Stimulated activated CD8-positive, alpha-beta memory T cell treated with anti-CD3 and anti-CD28 coated beads, Interleukin-4, amount 100 ng/mL, for 48 hours (primary cell): Measurements from ENCODE around the gene RBM45.
"Not testable (repeated sequence)": the region's sequence is repeated elsewhere in the genome, so short reads cannot be mapped to it uniquely, and the experiment has no call there.

Source experiments
- DNase-seq: peaks from one replicate; pipeline ENCODE4 v3.0.0-alpha.2; 2020

Gene RBM45

GRCh38 chr2:178112202-178113152 is at the start of gene RBM45:
RBM45 (plus strand) TSS chr2:178112437; CDS start chr2:178112547, 110 bp downstream.
- DNase-seq, result peak; percentile 91

- no peak for DNase-seq
These were observed 45.9 kb upstream of the RBM45 start for GRCh38 chr2:178066324-178066723.

GRCh38 chr2:178066890-178067669 is 45.2 kb upstream of the RBM45 start:
- DNase-seq, result no peak

DNA sequence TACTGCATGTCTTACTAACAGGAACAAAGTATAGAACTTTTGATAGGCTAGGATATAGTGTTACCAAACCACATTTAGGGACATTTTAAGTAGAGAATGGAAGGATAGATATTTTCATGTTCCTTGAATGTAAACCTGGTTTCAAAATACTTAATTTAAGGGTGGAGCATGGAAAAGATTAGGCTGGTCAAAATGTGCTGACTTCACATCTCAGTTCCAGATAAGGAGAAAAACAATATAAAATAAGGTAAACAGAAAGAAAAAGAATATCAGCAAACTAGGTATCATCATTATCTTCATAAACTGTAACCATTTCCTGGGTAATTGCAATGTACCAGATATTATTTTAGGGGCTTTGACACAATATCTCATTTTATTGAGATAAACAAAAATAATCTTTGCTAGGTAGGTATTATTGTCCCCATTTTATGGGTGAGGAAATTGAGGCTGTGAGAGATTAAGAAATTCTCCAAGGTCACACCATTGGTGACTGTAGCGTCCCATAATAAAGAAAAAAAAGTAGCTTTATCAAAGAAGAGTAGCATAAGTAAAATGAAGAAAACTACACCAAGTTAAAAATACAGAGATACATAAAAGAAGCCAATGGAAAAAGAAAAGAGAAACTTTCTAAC is 43.3 kb upstream of the RBM45 start:
- DNase-seq, result no peak

- no peak for DNase-seq
These were observed 42.7 kb upstream of the RBM45 start for GRCh38 chr2:178069551-178069950.

DNA sequence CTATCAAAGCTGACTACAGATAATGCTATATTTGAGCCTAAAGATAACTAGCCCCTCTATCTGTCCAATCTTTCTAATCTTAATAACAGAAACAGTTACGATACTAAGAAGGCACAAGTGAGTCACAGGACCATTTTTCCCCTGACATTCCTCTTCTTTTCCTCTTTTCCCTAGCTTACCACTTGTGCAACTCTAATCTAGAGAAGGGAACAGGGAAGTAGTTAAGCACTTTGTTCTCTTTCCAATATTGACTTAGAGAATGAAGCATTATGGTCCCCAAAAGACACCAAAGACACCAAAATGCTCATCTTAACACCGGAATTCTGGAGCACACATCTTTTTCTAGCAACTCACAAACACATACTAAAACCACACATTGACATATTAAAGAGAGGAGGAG is 41.4 kb upstream of the RBM45 start:
- no peak for DNase-seq

- no peak for DNase-seq
These were observed 40.2 kb upstream of the RBM45 start for GRCh38 chr2:178072000-178072382.

DNA sequence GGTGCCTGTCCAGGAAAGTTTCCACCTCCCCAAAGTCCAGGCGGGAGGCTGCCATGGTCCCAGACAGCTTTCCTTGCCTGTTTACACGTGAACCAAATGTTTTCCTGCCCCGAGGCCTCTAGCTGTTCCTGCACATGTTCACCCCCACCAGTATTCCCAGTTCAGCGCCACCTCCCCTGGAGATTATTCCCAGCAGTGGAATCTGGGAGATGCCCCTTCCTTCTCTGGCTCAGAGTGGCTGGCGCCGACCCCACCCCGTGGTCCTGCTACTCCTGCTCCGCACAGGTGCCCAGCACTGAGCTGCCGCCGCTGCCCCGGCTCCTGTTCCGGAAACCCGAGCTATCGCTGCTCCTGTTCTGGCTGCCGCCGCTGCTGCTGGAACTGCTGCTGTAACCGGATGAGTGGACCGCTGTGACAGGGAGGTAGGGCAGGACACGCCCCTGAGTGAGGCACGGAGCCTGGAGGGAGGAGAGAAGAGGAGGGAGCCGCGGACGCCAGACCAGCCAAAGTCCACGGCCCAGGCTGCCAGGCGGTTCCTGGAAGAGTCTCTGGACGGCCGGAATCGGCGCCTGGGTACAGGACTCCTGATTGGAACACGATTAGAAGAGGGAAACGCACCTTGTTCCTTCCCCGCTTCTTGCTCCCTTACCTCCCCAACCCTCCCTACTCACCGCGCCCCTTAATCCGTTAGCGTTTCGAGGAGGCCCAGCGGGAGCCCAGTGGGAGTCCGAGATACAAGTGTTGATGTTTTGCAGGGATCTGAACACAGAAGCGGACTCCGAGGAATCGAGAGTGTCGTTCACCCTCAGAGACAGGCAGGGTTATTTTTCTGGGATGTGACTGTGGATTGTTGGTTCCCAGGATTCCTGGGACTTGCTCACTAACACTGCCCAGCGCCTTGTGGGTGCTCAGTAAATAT is 39.6 kb upstream of the RBM45 start, which contains the start of gene PDE11A:
Gene PDE11A, minus strand, starts transcription at position 395 of the 919 bp plus-strand sequence. Its CDS starts 340 bp downstream, at position 55.
- peak; percentile 65 for DNase-seq

GRCh38 chr2:178074123-178075005 is 37.9 kb upstream of the RBM45 start:
- DNase-seq, result no peak

DNA sequence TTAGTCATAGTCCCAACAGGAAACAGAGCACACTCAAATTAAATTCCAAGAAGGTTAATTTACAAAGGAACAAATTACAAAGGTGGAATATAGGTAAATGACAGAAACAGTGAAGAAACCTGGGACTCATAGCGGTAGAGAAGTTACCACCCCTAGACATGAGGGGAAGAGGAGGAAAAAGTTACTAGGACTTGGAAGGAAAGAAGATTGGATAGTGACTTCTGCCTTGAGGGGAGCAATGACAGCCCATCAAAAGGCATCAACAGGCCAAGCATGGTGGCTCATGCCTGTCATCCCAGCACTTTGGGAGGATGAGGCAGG is 37.3 kb upstream of the RBM45 start:
- DNase-seq, result no peak

GRCh38 chr2:178076130-178076529 is 36.1 kb upstream of the RBM45 start:
- DNase-seq, result no peak

- not testable (repeated sequence) for DNase-seq
These were observed 33.0 kb upstream of the RBM45 start for GRCh38 chr2:178079279-178079678.

DNA sequence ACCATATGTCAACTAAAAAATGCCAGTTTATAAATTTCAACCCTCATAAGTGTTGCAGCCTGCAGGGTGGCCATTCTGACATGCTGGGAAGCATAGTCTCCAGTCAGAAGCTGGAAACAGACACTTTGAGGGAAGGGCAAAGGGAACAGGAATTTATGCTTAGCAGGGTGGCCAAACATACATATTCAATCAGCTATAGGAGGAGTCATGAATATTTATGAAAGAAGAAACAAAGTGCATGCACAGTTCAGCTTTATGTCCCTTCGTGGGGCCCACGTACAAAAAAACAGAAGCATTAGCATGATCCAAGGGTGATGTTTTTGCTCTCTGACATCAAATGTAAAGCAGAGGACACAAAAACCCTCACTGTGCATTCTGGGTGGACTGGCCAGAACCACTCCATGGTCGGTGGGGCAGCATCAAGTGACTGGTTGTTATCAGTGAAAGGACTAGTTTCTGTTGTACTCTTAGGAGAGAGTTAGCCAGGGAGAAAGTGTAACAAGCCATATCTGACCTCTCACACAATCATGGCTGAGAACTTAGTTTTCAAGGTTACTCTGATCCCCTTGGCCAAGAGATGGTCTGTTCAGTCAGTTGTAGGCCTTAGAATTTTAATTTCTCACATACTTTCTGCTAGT is 29.7 kb upstream of the RBM45 start:
- no peak for DNase-seq

- DNase-seq, result no peak
These were observed 28.0 kb upstream of the RBM45 start for GRCh38 chr2:178084273-178084672.

DNA sequence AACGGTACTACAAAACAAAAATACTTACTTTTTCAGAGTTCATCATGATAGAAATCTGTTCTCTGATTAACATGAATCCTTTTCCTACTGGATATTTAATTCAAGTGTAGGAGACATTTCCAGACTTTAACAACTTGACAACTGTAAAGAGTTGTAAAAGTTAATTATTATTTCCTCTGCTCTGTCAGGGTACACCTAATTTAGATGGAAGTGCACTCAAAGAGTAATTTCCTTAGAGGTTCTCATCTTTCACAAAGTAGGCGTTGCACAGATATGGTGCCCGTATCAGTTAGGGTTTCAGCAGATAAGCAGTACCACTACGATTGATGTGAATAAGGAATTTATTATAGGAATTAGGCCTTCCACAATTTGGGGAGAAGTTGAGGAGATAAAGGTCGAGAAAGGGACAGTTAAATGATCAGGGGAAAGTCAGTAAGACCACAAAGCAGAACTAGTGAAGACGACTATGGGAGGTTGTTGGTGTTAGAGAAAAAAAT is 23.4 kb upstream of the RBM45 start:
- no peak for DNase-seq

DNA sequence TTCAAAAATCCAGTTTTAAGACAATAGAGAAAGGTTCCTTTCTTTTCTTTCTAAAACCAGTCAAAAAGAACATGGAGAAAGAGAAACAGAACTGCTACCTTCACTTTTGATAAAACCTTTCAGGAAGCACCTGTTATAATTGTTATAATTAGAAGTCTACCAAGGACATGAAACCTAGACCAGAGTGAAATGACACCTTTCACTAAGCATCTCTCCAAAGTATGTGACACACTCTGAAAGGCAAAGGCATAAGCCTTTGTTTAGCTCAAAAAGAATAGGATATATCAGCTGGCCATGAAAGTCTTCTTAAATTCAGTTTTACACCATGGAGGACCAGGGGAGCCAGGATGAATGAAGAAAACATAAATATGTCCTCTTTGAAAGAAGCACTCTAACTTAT is 18.8 kb upstream of the RBM45 start:
- no peak for DNase-seq

GRCh38 chr2:178101321-178102079 is 10.7 kb upstream of the RBM45 start:
- DNase-seq, result no peak

DNA sequence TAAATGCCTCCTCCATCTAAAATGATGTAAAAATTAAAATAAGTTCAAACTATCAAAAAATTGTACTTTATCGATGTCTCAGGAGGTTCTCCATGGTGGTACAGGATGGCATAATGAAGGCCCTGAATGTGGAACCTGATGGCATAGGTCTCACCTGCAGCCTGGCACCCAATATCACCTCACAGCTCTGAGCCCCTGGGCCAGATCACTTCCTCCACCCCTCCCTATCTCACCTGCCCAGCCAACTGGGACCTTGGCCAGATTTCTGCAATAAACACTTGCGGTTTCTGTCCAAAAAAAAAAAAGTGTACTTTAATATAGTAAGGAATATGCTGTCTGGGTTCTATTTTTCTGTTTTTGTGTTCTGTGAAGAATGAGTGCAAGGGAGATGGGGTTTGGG is 6.7 kb upstream of the RBM45 start:
- DNase-seq, result no peak

GRCh38 chr2:178106053-178106452 is 6.2 kb upstream of the RBM45 start:
- DNase-seq, result no peak

- no peak for DNase-seq
These were observed 4.1 kb upstream of the RBM45 start for GRCh38 chr2:178108176-178108575.
